Measurements from ENCODE around the gene MEA1. TPM values are rescaled to one million over a fixed set of nuclear protein-coding genes. Genes with fewer than 3 reads are reported as not detected.

Gene MEA1
- total and polyA plus RNA-seq, 4 donors = 10.7 to 50.3 (median 30.6) TPM

- peaks cover 0 to 33% (median 17%) of the 10 kb centered on the region in 4 donors for H3K36me3 ChIP-seq (ENCODE audit: control insufficient read depth in 4 of 4, insufficient read depth in 3 of 4, low read depth in 1 of 4, low read length in 3 of 4)
- 83% methylated on average over 7 of the region's 7 CpGs for WGBS
These were observed 2.6 kb upstream of the MEA1 start for GRCh38 chr6:43016176-43016942.

More at GRCh38 chr6:43016176-43016942, 2.6 kb upstream of the MEA1 start:
- peaks cover 5 to 42% (median 29%) of the 10 kb centered on the region in 4 donors for H3K4me1 ChIP-seq (ENCODE audit: control insufficient read depth in 4 of 4, insufficient read depth in 4 of 4, low read length in 3 of 4)
- no peaks in the 10 kb centered on the region for H3K27me3 ChIP-seq (ENCODE audit: control insufficient read depth in 4 of 4, insufficient read depth in 4 of 4, low read length in 3 of 4)
- H3K9ac ChIP-seq (ENCODE audit: low read depth in 1 of 2, low read length in 2 of 2) = no peak overlapping the region
- DNase-seq (ENCODE audit: low spot score) = no peak
- no peaks in the 10 kb centered on the region for H3K9me3 ChIP-seq (ENCODE audit: control insufficient read depth in 4 of 4, low read length in 3 of 4)
- H3K4me3 ChIP-seq (ENCODE audit: low read depth in 1 of 3, low read length in 3 of 3) = no peak overlapping the region
- TF ChIP-seq CTCF (IDR thresholded peaks at IDR 0.05; ENCODE audit: low read depth, low read length, missing input control) (no peak), RXRA (IDR thresholded peaks at IDR 0.05) (no peak), TAF1 (conservative IDR thresholded peaks at IDR 0.05) (no peak), HNF4G (IDR thresholded peaks at IDR 0.05) (no peak), ZBTB33 (IDR thresholded peaks at IDR 0.05) (no peak), REST (IDR thresholded peaks at IDR 0.05) (no peak), ATF3 (IDR thresholded peaks at IDR 0.05) (no peak), EGR1 (IDR thresholded peaks at IDR 0.05; ENCODE audit: low read depth in 2 of 2) (no peak), RAD21 (IDR thresholded peaks at IDR 0.05) (no peak), NR2F2 (IDR thresholded peaks at IDR 0.05) (no peak), FOXA1 (IDR thresholded peaks at IDR 0.05) (no peak), FOXA2 (IDR thresholded peaks at IDR 0.05) (no peak), HNF4A (conservative IDR thresholded peaks at IDR 0.05) (no peak), YY1 (IDR thresholded peaks at IDR 0.05) (no peak), SP1 (IDR thresholded peaks at IDR 0.05) (no peak), GABPA (IDR thresholded peaks at IDR 0.05 in 1 of 2, conservative IDR thresholded peaks at IDR 0.05 in 1 of 2) (no peak), MAX (IDR thresholded peaks at IDR 0.05) (no peak), JUND (IDR thresholded peaks at IDR 0.05) (no peak)
- H3K27ac ChIP-seq (ENCODE audit: low read depth in 1 of 2, low read length in 2 of 2) = no peak overlapping the region
